NCI-H345 (cell line): Measurements from ENCODE around the gene STX1B.
"Not testable (repeated sequence)": the region's sequence is repeated elsewhere in the genome, so short reads cannot be mapped to it uniquely, and the experiment has no call there.

Experiments used
- DNase-seq: peaks from one replicate; lab custom pipeline; 2025; lab: John Stamatoyannopoulos, UW

The STX1B gene

GRCh38 chr16:31013292-31013691, 2.9 kb upstream of the STX1B start:
- not testable (repeated sequence) for DNase-seq

GRCh38 chr16:31011815-31012214, 1.4 kb upstream of the STX1B start:
- DNase-seq, result not testable (repeated sequence)

GRCh38 chr16:31009894-31010584, 399 bp downstream of the STX1B start:
- no peak for DNase-seq

- no peak for DNase-seq
These were observed 1.3 kb downstream of the STX1B start for GRCh38 chr16:31009120-31009519.

- DNase-seq, result no peak
These were observed 1.9 kb downstream of the STX1B start for GRCh38 chr16:31008551-31008950.

GRCh38 chr16:31008149-31008548, 2.3 kb downstream of the STX1B start:
- DNase-seq, result no peak

GRCh38 chr16:31007684-31008083, 2.8 kb downstream of the STX1B start:
- no peak for DNase-seq

GRCh38 chr16:31006589-31006988, 3.8 kb downstream of the STX1B start:
- no peak for DNase-seq

GRCh38 chr16:31006086-31006385, 4.4 kb downstream of the STX1B start:
- DNase-seq, result no peak

- DNase-seq, result no peak
These were observed 4.9 kb downstream of the STX1B start for GRCh38 chr16:31005350-31006085.

GRCh38 chr16:31004658-31005057, 5.8 kb downstream of the STX1B start:
- no peak for DNase-seq

GRCh38 chr16:31003744-31004143, 6.7 kb downstream of the STX1B start:
- DNase-seq, result no peak

GRCh38 chr16:31002862-31003341, 7.5 kb downstream of the STX1B start:
- DNase-seq, result no peak

- no peak for DNase-seq
These were observed 8.2 kb downstream of the STX1B start for GRCh38 chr16:31002250-31002700.

GRCh38 chr16:31001507-31002249, 8.8 kb downstream of the STX1B start:
- DNase-seq, result no peak

- no peak for DNase-seq
These were observed 9.6 kb downstream of the STX1B start for GRCh38 chr16:31000671-31001382.

GRCh38 chr16:30998852-30999761, 11.3 kb downstream of the STX1B start:
- no peak for DNase-seq

- no peak for DNase-seq
These were observed 12.4 kb downstream of the STX1B start for GRCh38 chr16:30997725-30998711.

GRCh38 chr16:30996985-30997724, 13.3 kb downstream of the STX1B start:
- DNase-seq, result peak; percentile 74
